ENCODE measurements around the gene MRTFA.

- TF ChIP-seq CTCF (IDR thresholded peaks at IDR 0.05) = no peak
- no peak for TF ChIP-seq POLR2AphosphoS5 (IDR thresholded peaks at IDR 0.05)
Observed at GRCh38 chr22:40671369-40671768, 34.9 kb upstream of the MRTFA start.
